ENCODE measurements around the gene CDK5RAP3.
"Not testable (repeated sequence)": the region's sequence is repeated elsewhere in the genome, so short reads cannot be mapped to it uniquely, and the experiment has no call there.

CDK5RAP3 gene

DNA sequence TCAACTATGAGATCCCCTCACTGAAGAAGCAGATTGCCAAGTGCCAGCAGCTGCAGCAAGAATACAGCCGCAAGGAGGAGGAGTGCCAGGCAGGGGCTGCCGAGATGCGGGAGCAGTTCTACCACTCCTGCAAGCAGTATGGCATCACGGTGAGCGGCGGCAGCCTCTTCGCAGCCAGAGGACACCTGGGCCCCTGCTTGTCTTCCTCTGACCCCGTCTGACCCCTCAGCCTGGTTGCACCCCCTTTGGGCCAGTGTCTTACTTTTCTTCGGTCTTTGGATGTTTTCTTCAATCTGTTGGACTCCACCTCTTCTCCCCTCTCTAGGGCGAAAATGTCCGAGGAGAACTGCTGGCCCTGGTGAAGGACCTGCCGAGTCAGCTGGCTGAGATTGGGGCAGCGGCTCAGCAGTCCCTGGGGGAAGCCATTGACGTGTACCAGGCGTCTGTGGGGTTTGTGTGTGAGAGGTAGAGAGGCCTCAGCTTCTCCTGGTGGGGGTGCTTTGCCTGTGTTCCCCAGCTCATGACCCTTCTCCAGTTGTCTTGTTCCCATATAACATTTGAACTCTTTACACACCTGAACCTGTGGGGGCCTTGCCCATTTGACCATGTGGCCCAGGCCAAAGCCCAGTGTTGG lies 4.4 kb downstream of the CDK5RAP3 start:
- DNase-seq (ENCODE audit: low read depth), result no peak

DNA sequence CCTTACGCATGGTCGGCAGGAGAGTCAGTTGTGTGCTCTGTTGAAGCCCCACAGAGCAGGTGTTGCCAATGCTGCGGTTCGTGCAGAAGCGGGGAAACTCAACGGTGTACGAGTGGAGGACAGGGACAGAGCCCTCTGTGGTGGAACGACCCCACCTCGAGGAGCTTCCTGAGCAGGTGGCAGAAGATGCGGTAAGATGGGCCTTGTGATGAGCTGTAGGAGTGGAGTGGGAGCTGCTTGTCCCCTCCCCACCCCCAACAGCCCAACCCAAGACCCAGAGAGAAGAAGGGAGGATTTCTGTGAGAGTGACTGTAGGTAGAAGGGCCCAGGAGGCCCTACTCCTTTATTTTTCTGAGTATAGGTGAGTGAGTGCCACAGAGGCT lies 4.9 kb downstream of the CDK5RAP3 start:
- DNase-seq (ENCODE audit: low read depth), result no peak

- peak; percentile 67 for DNase-seq (ENCODE audit: low read depth)
Observed at GRCh38 chr17:47978324-47978723, 7.4 kb downstream of the CDK5RAP3 start.

DNA sequence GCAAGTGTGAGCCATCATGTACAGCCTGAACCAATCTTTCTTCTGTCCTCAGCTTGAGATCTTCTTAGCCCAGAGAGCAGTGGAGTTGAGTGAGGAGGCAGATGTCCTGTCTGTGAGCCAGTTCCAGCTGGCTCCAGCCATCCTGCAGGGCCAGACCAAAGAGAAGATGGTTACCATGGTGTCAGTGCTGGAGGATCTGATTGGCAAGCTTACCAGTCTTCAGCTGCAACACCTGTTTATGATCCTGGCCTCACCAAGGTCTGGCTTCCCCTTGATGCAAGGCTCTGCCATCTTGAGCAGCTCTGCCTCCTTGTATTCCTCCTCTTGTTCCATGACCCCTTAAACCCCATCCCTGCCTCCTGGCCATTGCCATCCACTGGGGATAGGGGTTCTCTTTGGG lies 9.6 kb downstream of the CDK5RAP3 start:
- DNase-seq (ENCODE audit: low read depth), result no peak

GRCh38 chr17:47981462-47981861 lies 10.5 kb downstream of the CDK5RAP3 start:
- no peak for DNase-seq (ENCODE audit: low read depth)

GRCh38 chr17:47982091-47982617 lies 11.2 kb downstream of the CDK5RAP3 start:
- no peak for DNase-seq (ENCODE audit: low read depth)

DNA sequence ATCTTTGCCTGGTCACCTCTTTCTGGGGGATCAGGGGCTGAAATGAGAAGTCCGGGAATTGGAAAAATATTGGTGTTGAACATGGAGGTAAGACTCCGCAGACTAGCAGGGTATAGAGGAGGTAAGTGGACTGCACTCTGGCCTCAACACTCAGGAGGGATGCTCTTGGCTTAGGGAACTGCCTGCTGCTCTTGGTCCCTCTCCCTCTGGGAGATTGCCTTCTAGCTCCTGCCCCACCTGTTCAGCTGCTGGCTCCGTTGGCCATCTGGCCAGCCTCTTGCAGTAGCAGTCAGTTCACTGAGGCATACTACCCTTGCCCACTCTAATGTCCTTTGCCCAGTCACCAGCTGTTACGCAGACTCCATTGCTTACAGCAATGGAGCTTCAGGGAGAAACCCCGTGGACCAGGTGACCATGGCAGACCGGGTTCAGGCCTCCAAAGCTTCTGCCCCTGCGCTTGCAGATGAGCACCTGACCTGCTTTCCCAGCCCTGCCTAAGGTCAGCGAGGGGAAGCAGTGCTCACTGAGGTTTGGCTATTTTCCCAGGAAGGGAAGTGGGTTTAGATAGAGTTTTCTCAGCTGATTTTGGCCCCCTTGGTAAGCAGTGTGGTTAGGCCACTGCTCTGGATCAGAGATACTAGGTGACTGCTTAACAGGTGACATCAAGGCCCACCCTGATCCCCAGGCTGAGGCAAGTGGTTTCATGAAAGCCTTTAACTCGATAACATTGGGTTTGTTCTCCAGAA lies 11.9 kb downstream of the CDK5RAP3 start:
- no peak for DNase-seq (ENCODE audit: low read depth)

DNA sequence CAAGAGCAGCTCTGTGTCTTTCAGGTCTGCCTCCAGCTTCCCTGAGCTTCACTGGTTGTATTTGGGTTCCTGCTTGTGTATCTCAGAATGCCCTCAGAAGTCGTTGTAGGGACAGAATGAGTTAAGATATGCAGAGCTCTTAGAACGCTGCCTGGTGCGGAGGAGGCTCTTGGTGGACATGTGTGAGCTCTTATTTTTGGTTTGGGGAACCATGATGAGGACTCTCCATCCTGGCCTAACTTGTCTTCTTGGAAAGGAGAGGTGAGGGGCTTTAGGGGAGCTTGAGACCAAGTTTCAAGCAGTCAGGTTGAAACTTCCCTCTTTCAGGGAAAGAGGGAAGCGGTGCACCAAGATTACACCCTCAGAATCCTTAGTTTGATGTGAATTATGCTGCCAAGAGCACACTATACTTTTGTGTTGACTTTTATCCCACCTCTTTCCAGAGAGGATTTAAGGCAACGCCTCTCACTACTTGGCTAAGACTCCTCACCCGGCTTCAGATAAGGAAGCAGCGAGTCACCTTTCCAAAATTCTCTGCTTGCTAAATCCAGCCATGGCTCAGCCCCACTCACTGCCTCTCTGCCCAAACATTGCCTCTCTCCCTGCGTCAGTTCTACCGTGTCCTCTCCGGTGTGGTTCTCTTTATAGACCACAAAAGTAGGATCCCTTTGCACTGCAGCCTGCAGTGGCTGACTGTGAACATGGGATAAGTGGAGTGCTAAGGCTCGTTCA lies 12.7 kb downstream of the CDK5RAP3 start:
- DNase-seq (ENCODE audit: low read depth), result no peak

GRCh38 chr17:47986520-47986919 lies 15.6 kb downstream of the CDK5RAP3 start:
- peak; percentile 7 for DNase-seq (ENCODE audit: low read depth)

DNA sequence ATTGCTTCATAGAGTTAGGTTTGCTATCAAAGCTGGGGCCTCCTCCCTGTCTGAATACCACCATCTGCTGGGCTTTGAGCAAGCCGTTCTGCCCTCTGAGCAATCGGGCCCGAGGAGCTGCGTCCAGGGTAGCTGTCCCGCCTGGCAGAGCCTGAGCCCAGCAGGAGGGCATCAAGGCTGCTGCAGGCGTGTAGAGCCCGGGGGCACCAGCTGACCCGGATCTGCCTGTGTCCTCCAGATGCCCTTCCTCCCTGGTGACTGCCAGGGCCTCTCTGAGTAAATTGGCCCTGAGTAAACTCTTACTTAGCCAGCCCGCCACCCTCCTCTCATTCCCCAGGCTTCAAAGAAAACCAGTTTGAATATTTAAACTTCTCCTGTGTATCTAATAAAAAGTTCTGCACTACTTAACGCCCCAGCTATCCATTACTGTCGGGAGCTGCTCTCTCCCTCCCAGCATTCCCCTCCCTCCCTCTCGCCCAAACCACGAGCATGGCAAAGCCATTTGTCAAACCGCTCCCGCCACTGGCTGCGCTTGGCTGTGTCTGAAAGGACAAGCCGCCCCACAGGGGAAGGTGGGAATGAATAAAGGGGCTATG lies 16.4 kb downstream of the CDK5RAP3 start:
- peak; percentile 53 for DNase-seq (ENCODE audit: low read depth)

- DNase-seq (ENCODE audit: low read depth), result not testable (repeated sequence)
Observed at GRCh38 chr17:47988445-47988844, 17.5 kb downstream of the CDK5RAP3 start.

DNA sequence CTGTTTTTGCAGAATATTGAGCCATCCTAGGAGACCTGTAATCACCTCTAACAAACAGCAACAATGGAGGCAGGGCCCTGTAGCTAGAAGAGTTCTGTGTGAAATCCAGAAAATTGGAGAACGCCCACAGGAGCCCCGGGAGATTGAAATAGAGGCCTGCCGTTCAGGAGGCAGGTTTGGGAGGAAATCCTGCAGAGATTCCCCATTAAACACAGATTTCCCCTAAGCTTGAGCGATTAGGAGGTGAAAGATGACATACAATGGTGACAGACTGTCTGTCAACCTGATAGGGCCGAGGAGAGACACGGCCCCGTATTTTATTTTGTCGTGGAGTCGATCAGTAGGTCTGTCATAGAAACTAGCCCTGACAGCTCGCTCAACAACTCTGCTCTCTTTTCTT lies 18.2 kb downstream of the CDK5RAP3 start:
- DNase-seq (ENCODE audit: low read depth), result no peak

DNA sequence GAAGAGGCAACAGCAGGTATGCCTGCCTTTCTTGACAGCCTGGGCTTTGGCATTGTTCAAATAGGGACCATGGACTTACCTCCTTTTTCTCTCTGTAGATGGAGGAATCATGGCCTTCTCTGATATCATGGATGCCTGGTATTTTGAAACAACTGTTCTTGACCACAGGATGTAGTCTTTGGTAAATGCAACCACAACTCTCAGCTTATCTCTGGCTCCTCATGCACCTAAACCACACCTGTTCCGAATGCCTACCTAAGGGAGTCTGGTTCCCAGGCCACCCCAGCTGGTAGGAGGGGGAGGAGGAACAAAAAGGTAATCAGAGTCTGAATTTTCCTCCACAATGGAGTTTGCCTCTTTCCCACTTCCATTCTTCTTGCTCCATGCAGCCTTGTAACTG lies 18.8 kb downstream of the CDK5RAP3 start:
- no peak for DNase-seq (ENCODE audit: low read depth)

DNA sequence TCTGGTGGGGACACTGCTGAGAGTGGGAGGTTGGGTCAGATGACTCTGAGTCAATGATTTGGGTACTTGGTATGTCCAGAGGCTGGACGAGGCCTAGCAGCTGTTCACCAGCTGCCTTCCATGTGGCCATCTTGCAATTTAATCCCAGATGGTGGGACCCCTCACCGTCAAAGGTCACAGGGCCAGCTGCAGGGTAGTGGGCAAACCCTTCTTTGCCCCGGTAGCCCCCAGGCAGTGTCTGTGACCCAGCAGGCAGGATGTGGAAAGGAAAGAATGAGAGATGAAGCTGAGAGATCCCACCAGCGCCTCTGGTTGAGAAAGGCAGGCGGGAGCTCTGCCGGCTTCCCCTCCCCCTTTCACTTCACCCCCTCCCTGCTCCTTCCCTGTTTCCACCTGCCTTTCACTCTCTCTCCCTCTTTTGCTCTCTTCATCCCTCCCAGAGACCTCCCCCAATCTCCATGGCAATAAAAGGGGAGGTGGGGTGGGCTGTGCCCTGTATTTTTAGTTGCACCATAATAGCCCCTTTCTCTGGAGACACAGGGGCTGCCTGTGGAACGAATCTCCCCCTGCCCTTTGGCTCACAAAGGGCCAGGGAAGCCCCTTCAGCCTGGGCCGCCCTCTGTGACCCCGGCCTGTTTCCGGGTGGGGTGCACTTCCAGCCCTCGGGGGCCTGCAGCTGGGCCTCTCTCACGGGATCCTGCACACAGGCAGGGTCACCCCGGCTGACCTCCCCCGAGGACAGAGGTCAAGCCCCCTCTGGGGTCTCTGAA lies 20.2 kb downstream of the CDK5RAP3 start:
- DNase-seq (ENCODE audit: low read depth), result no peak

DNA sequence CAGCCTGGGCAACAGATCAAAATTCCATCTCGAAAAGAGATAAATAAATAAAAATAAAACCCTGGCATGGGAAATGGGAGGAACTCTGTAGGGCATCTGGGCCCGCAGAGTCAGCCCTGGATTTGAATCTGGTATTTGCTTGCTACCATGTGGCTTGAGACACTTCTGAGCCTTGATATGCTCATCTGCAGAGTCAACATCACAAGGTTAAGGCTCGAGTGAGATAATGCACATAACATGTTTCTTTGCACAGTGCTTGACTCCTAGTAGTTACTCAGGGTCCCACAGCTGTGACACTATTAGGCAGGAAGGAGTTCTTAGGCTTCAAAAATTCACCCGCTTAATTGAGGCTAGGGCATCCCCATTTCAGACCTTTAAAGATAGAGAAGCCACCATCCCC lies 21.3 kb downstream of the CDK5RAP3 start:
- DNase-seq (ENCODE audit: low read depth), result no peak

DNA sequence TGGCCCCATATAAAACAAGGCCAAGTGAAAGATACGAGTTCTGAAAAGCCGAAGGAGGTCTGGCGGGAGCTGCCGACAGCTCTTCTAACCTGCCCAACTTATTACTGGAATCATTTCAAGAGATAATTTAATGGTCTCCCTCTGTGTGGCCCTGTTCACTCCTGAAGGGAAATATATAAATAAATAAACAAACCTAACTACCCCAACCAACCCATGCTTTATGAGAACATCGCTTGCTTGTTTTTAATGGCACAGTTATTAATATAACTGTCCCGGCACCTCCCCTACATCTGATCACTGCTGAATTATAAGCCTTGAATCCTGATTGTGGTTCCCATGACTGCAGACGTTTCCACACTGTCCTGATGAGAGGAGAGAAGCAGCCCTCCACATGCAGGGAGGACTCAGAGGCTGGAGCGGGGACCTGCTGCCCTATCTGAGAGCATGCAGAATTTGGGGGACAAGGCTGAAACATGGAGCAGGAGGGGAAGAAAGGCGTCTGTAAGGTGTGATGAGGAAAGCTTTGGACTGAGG lies 22.2 kb downstream of the CDK5RAP3 start:
- DNase-seq (ENCODE audit: low read depth), result no peak

DNA sequence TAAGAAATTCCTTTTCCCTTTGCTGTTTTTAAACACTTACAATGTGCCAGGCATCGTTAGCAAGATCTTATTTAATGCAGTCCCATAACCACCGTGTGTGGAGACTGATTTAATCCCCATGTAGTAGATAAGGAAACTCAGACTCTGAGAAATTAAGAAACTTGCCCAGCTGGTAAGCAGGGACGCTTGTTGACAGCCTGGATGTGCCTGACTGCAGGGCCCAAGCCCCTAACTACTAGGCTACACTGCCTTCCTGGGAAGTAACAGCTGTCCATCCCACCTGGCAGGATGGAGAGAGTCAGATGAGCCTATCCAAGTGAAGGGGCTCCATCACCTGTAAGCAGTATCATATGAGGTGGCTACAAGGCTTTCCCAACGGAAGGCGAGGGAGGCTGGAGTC lies 23.1 kb downstream of the CDK5RAP3 start:
- no peak for DNase-seq (ENCODE audit: low read depth)

DNA sequence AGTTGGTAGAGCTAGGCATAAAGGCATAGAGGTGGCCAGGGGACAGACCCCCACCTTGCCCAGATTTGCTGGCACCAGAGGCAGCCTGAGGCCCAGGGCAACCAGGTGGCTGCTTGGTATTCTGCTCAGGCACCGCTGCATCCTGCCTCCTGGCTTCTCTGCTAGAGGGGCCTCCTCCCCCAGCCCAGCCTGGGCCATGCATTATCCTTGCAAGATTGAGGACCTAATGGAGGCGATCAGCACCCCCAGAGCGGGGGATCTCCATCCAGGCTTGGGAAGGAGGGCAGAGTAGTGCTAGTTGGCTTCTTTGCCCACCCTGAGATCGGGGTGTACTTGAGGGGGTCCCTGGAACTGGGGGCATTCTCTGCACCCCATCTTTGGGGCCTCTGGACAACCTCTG lies 23.8 kb downstream of the CDK5RAP3 start:
- DNase-seq (ENCODE audit: low read depth), result no peak

- DNase-seq (ENCODE audit: low read depth), result no peak
Observed at GRCh38 chr17:47995241-47995935, 24.5 kb downstream of the CDK5RAP3 start.

DNA sequence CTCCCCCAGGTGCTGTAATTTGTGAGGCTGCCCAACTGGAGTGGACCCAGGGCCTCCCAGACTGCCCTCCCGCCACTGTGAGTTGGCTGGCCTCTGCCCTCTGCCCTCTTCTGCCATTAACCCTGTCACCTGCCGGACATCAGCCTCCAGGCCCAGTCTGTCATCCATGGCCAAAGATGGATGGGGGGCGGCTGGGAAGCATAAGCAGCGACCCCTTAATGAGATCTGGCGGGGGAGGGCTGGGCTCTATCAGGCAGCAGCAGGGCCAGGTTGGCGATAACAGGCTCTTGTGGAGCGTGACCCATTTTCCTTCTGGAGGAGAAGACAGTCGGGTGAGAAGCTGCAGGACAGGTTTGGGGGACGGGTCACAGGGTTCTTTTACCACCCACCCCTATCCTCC lies 25.3 kb downstream of the CDK5RAP3 start:
- no peak for DNase-seq (ENCODE audit: low read depth)

GRCh38 chr17:47997586-47997985 lies 26.7 kb downstream of the CDK5RAP3 start:
- DNase-seq (ENCODE audit: low read depth), result no peak

Data from EH (cell line).